IPS-11a (cell line): Measurements from ENCODE around the gene SLAMF8.

Experiments used
- H3K4me3 ChIP-seq: one replicate; pipeline ENCODE4 v1.5.1; 2013; ENCODE audit warnings: low read depth, low read length, control low read depth

SLAMF8 gene

GRCh38 chr1:159826441-159827101 lies at the start of gene SLAMF8:
TSS of gene SLAMF8 (plus strand) at chr1:159826873. CDS start at chr1:159826899, 26 bp downstream.
- H3K4me3 ChIP-seq = no peak within 1 kb of the TSS

DNA sequence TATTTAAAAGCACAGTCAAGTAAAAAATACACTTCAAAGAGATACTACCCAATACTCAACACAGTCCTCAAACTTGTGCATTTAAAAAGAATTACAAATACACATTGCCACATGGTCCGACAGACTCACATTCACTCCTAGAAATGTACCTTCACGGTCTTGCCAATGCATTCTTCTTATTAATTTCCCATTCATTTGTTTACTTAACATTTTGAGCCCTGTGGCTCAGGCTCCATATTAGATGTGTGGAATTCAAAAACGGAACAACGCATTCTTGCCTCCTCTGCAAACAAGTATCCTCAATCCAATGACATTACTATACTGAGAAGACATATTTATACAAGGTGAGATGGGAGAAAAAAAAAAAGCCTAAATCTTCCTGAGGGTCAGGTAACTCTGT lies 48.4 kb upstream of the SLAMF8 start:
- no peak overlapping the region for H3K4me3 ChIP-seq

- no peak overlapping the region for H3K4me3 ChIP-seq
Observed at GRCh38 chr1:159779403-159779851, 47.2 kb upstream of the SLAMF8 start.

GRCh38 chr1:159780583-159781582 lies 45.8 kb upstream of the SLAMF8 start, which contains the start of gene DUSP23:
TSS of gene DUSP23 (plus strand) at chr1:159780962. CDS start at chr1:159781101, 139 bp downstream.
- H3K4me3 ChIP-seq = peak within 1 kb of the TSS; percentile 43

DNA sequence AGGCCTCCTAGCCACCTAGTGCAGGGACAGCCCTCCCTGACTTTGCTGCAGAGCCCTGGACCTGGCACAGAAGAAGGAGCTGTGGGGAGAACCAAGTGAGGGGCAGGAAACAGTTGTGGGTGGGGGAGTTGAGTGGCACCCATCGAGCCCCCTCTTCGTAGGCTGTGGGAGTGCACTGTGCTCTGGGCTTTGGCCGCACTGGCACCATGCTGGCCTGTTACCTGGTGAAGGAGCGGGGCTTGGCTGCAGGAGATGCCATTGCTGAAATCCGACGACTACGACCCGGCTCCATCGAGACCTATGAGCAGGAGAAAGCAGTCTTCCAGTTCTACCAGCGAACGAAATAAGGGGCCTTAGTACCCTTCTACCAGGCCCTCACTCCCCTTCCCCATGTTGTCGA lies 44.7 kb upstream of the SLAMF8 start:
- H3K4me3 ChIP-seq = no peak overlapping the region

GRCh38 chr1:159783724-159784123 lies 42.9 kb upstream of the SLAMF8 start:
- no peak overlapping the region for H3K4me3 ChIP-seq

GRCh38 chr1:159786465-159786864 lies 40.2 kb upstream of the SLAMF8 start:
- H3K4me3 ChIP-seq = no peak overlapping the region

GRCh38 chr1:159786966-159787365 lies 39.7 kb upstream of the SLAMF8 start:
- H3K4me3 ChIP-seq = no peak overlapping the region

DNA sequence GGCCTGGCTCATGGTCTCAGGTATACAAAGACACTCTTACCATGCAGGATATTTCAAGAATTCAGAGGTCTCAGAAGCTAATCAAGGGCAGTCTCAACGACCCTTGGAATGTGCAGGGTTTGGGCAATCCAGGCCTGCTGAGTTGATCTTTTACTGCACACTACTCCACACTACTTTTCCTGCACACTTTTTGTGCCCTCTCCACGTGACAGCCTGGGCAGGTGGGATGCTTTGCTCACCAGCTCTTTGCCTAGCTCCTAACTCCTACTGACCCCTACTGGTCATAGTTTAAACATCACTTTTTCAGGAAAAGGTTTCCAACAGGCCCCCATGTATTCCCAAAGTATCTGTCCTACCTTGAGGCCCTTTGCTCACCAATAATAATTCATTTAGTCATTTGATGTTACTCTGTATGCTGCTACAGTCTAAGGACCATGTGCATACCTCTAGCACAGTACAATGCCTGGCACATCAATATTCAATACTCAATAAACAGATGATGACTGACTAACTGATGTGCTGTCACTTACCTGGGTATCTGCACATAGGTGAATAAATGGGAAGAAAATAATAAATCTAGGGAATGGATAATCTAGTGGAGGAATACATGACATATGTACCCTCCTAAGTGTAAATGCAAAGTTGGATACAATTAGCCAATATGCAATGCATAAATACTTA lies 36.3 kb upstream of the SLAMF8 start:
- H3K4me3 ChIP-seq = no peak overlapping the region

DNA sequence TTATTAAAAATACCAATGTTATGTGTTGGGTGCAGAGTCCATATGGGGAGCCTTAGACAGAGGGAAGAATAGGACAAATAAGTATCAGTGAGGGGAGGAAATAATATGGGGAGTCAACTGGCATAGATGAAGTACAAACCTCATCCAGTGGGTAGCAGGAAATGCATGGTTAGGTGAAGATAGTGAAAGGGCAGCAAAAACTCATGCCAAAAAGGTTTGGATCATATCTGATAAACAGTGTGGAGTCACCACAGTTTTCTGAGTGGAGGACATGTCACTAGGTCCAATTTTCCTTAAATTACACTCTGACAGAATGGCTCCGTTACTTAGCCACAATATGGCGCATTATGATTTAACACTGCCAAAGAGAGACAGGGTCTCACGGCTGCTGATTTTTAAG lies 35.6 kb upstream of the SLAMF8 start:
- no peak overlapping the region for H3K4me3 ChIP-seq

GRCh38 chr1:159791461-159791860 lies 35.2 kb upstream of the SLAMF8 start:
- H3K4me3 ChIP-seq = no peak overlapping the region

DNA sequence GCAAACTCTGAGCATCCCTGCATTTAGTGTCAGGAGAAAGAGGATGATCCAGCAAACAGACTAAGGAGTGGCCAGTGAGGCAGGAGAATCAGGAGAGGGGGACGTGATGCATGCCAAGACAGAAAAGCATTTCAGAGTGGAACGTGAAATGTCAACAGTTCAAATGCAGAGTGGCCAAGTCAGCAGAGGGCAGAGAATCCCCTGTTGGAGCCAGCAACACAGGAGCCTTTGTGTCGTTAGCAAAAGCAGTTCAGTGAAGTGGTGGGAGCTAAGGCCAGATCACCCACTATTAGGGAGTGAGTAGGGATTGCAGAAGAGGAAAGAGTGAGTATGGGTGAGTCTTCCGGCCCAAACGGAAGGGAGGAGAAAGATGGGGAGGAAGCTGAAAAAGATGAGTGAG lies 31.1 kb upstream of the SLAMF8 start:
- H3K4me3 ChIP-seq = no peak overlapping the region

GRCh38 chr1:159798893-159799292 lies 27.8 kb upstream of the SLAMF8 start:
- no peak overlapping the region for H3K4me3 ChIP-seq

DNA sequence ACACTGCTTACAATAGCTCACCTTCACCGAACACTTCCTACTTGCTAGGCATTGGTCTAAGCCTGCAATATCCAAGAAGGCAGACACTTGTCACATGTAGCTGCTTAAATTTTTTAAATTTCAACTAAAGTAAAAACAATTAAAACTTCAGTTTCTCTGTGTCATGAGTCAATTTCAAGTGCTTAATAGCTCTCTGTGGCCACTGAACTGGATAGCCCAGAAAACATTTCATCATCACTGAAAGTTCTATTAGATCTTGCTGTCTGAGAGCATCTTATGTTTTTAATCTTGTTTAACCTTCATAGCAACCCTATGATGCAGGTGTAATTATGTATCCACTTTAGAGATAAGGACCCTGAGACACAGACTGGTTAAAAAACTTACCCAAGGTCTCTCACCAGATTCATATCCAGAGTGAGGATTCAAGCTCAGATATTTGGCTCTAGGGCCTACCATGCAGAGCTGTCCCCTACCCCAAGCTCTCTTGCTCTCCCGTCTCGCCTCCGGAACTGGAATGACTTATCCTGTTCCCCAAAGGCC lies 27.2 kb upstream of the SLAMF8 start:
- H3K4me3 ChIP-seq = no peak overlapping the region

DNA sequence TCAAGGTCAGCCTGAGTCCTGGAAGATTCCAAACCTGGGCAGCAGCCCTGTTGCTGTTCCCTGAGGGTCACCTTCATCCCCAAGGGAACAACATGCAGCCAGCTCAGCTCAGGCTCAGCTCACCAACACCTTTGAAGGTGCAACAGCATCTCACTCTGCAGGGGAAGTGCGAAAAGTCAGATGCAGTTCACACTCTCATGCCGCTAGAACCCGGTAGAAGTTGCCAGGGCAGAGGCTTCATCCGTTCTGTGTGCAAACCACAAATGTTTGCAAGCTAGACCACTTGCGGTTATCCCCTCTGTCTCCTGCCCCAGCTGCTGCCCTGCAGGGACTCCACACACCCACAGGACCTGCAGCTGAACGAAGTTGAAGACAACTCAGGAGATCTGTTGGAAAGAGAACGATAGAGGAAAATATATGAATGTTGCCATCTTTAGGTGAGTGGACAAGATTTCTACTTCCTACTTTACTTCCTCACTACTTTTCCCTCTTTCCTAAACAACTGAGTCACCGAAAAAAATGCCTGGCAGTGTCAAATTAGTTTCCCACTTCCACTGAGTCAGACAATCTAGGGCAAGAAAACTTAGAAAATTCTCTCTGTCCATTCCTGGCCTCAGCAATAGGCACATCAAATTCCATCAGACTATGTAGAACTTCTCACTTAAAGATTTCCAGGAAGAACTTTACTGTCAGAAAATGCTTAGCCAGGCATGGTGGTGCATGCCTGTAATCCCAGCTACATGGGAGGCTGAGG lies 26.3 kb upstream of the SLAMF8 start:
- no peak overlapping the region for H3K4me3 ChIP-seq

DNA sequence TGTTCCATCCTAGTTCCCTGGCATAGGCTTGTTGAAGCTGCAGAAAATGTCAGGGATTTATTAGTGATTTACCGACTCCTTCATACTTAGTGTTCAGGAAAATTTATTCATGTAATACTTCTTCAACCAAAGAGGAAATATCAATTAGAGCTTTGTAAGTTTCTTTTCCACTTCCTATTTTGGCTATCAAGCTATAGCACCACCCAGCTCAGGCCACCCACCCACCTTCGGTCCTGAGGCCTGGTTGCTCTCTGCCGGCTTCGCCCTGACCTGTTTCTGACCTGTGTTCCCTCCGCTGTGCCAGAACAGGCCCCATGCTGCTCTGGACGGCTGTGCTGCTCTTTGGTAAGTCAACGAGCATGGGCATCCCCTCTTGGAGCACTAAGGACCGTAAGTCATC lies 24.6 kb upstream of the SLAMF8 start, which contains the start of gene FCRL6:
Gene FCRL6, plus strand, starts transcription at position 250 of the 400 bp plus-strand sequence. Its CDS starts 65 bp downstream, at position 315.
- H3K4me3 ChIP-seq = no peak within 1 kb of the TSS

DNA sequence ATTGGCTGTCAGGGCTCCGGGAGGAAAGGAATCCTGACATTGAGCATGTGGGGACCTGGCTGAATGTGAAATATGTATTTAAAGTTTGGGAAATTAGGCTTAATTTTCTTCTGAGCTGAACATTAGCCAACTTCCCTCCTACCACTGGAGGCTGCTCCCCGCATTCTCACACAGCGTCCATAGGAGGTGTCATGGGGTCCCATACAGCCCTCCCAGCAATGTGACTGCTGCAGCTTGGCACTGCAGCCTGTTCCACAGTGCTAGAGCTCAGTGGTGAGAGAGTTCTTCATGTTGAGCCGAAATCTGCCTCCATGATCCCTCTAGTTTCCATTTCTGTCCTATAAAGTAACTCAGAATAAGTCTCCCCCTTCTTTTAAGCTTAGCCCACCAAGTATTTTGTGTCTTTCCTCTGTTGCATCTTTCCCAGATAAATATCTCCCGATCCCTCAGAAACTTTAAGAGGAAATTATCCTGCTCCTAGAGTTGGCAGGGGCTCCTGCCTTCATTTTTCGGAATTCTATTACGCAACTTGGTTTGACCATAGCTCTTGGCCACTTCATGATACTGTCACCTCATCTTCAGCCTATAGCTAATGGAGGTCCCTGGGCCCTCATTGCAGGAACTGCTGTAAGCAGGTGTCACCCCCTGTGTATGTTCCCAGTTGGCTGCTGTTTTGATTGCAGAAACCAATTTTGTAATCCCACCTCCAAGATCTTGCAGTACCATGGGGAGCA lies 22.6 kb upstream of the SLAMF8 start:
- H3K4me3 ChIP-seq = no peak overlapping the region

DNA sequence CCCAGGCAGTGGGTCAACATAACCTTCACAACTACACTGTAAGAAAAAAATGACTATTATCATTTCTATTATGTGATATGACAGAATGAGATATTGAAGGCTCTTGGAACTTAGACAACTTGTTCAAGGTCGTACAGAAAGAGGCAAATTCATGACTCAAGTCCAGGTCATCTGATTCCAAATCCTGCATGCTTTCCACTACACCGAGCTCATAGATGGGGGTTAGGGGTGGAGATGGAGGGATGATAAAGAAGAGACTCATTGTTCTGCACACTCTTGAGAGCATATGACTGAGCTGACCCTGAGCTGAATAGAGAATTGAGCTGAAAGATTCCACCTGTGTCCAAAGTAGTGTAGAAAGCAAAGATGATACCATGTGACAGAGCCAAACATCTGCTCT lies 21.7 kb upstream of the SLAMF8 start:
- no peak overlapping the region for H3K4me3 ChIP-seq

- H3K4me3 ChIP-seq = no peak overlapping the region
Observed at GRCh38 chr1:159815926-159816325, 10.7 kb upstream of the SLAMF8 start.
